NCI-H1436 (cell line): ENCODE data around the gene DES.

Experiments used
- DNase-seq: peaks from one replicate; lab custom pipeline; 2025; lab: John Stamatoyannopoulos, UW

DES gene

GRCh38 chr2:219453671-219454590 lies 35.8 kb downstream of the DES start:
- DNase-seq, result no peak

- no peak for DNase-seq
Measured at GRCh38 chr2:219455581-219455980, 37.4 kb downstream of the DES start.

- no peak for DNase-seq
Measured at GRCh38 chr2:219457784-219458369, 39.7 kb downstream of the DES start.

GRCh38 chr2:219458996-219459395 lies 40.8 kb downstream of the DES start:
- no peak for DNase-seq

GRCh38 chr2:219459460-219460311 lies 41.5 kb downstream of the DES start:
- DNase-seq, result peak; percentile 22

- no peak for DNase-seq
Measured at GRCh38 chr2:219460424-219460926, 42.3 kb downstream of the DES start.

GRCh38 chr2:219461047-219461514 lies 42.9 kb downstream of the DES start:
- DNase-seq, result no peak

GRCh38 chr2:219461669-219462068 lies 43.5 kb downstream of the DES start:
- DNase-seq, result no peak

- no peak for DNase-seq
Measured at GRCh38 chr2:219462349-219462748, 44.2 kb downstream of the DES start.

- DNase-seq, result no peak
Measured at GRCh38 chr2:219464286-219465032, 46.3 kb downstream of the DES start.

GRCh38 chr2:219465659-219466561 lies 47.7 kb downstream of the DES start:
- no peak for DNase-seq

GRCh38 chr2:219466816-219467735 lies 48.9 kb downstream of the DES start:
- no peak for DNase-seq

- no peak for DNase-seq
Measured at GRCh38 chr2:219467736-219468075, 49.5 kb downstream of the DES start.

GRCh38 chr2:219468410-219469185 lies 50.4 kb downstream of the DES start:
- no peak for DNase-seq

GRCh38 chr2:219469186-219469724 lies 51.1 kb downstream of the DES start:
- DNase-seq, result no peak

GRCh38 chr2:219470429-219470828 lies 52.3 kb downstream of the DES start:
- DNase-seq, result no peak

GRCh38 chr2:219471476-219472371 lies 53.5 kb downstream of the DES start:
- no peak for DNase-seq
